H9 (cell line): ENCODE results near the gene FARS2. TPM values are rescaled to one million over a fixed set of nuclear protein-coding genes. Genes with fewer than 3 reads are reported as not detected.
"Not testable (repeated sequence)": the region's sequence is repeated elsewhere in the genome, so short reads cannot be mapped to it uniquely, and the experiment has no call there.

Experiments used
- DNase-seq: peaks from one replicate; pipeline ENCODE4 v3.0.0-alpha.2; 2017
- H2AFZ ChIP-seq: one replicate; pipeline ENCODE4 v1.6.1; 2013; ENCODE audit warnings: mild to moderate bottlenecking, low read length, control low read depth, moderate library complexity
- H2AK5ac ChIP-seq: 2 replicates; pipeline ENCODE4 v1.6.1; 2013; ENCODE audit warnings: low read length, control low read depth, mixed read lengths; ENCODE audit not compliant: insufficient read length
- H2BK120ac ChIP-seq: one replicate; pipeline ENCODE4 v1.6.1; 2013; ENCODE audit warnings: low read depth, mild to moderate bottlenecking, low read length, control low read depth, inconsistent platforms; ENCODE audit not compliant: poor library complexity, severe bottlenecking
- H2BK12ac ChIP-seq: 2 replicates; pipeline ENCODE4 v1.6.1; 2013; ENCODE audit warnings: low read length, control low read depth, mixed read lengths, low read depth; ENCODE audit not compliant: insufficient read length
- H2BK15ac ChIP-seq: 2 replicates; pipeline ENCODE4 v1.6.1; 2013; ENCODE audit warnings: low read depth, low read length, control low read depth
- H2BK20ac ChIP-seq: one replicate; pipeline ENCODE4 v1.6.1; 2013; ENCODE audit warnings: low read depth, mild to moderate bottlenecking, low read length, control low read depth, inconsistent platforms; ENCODE audit not compliant: poor library complexity, severe bottlenecking
- H2BK5ac ChIP-seq: 2 replicates; pipeline ENCODE4 v1.6.1; 2013; ENCODE audit warnings: low read length, control low read depth, mixed read lengths; ENCODE audit not compliant: insufficient read length
- H3K14ac ChIP-seq: 2 replicates; pipeline ENCODE4 v1.6.1; 2013; ENCODE audit warnings: low read length, control low read depth; ENCODE audit not compliant: insufficient read depth
- H3K18ac ChIP-seq: 2 replicates; pipeline ENCODE4 v1.6.1; 2013; ENCODE audit warnings: low read depth, mild to moderate bottlenecking, mixed read lengths, low read length, control low read depth; ENCODE audit not compliant: insufficient read length
- H3K23ac ChIP-seq: 2 replicates; pipeline ENCODE4 v1.6.1; 2013; ENCODE audit warnings: low read length, control low read depth, mixed read lengths, low read depth; ENCODE audit not compliant: insufficient read length
- H3K23me2 ChIP-seq: 2 replicates; pipeline ENCODE4 v1.6.1; 2013; ENCODE audit warnings: low read depth, mild to moderate bottlenecking, mixed read lengths, low read length, control low read depth; ENCODE audit not compliant: insufficient read length, poor library complexity, severe bottlenecking
- H3K27ac ChIP-seq: 2 replicates; pipeline ENCODE4 v1.5.1; 2013; ENCODE audit warnings: low read length, control low read depth, mixed read lengths, low read depth; ENCODE audit not compliant: insufficient read length
- H3K27me3 ChIP-seq: 2 replicates; pipeline ENCODE4 v1.6.1; 2013; ENCODE audit warnings: low read length, control low read depth, inconsistent platforms; ENCODE audit not compliant: insufficient read depth
- H3K4ac ChIP-seq: 2 replicates; pipeline ENCODE4 v1.6.1; 2013; ENCODE audit warnings: low read depth, mild to moderate bottlenecking, control low read depth, inconsistent platforms, low read length, moderate library complexity
- H3K4me1 ChIP-seq: 2 replicates; pipeline ENCODE4 v1.6.1; 2013; ENCODE audit warnings: low read length, control low read depth, inconsistent platforms; ENCODE audit not compliant: insufficient read depth
- H3K4me2 ChIP-seq: 2 replicates; pipeline ENCODE4 v1.6.1; 2013; ENCODE audit warnings: low read length, control low read depth, mixed read lengths; ENCODE audit not compliant: insufficient read length, insufficient read depth
- H3K56ac ChIP-seq: 2 replicates; pipeline ENCODE4 v1.6.1; 2013; ENCODE audit warnings: low read depth, mild to moderate bottlenecking, mixed read lengths, low read length, control low read depth; ENCODE audit not compliant: insufficient read length
- H3K79me1 ChIP-seq: 2 replicates; pipeline ENCODE4 v1.6.1; 2013; ENCODE audit warnings: low read depth, mild to moderate bottlenecking, moderate library complexity, low read length, control low read depth, inconsistent platforms; ENCODE audit not compliant: insufficient read depth, poor library complexity, severe bottlenecking
- H3K79me2 ChIP-seq: 2 replicates; pipeline ENCODE4 v1.6.1; 2013; ENCODE audit warnings: low read length, control low read depth, inconsistent platforms; ENCODE audit not compliant: insufficient read depth
- H3K9ac ChIP-seq: 2 replicates; pipeline ENCODE4 v1.6.1; 2013; ENCODE audit warnings: low read length, control low read depth, mixed read lengths; ENCODE audit not compliant: insufficient read length; ENCODE audit errors: extremely low read depth
- H3K9me3 ChIP-seq: one replicate; pipeline ENCODE4 v1.6.1; 2013; ENCODE audit warnings: low read depth, low read length, inconsistent platforms; ENCODE audit not compliant: control insufficient read depth
- H3T11ph ChIP-seq: one replicate; pipeline ENCODE4 v1.6.1; 2013; ENCODE audit warnings: mild to moderate bottlenecking, low read length, control low read depth, inconsistent platforms
- H4K20me1 ChIP-seq: one replicate; pipeline ENCODE4 v1.6.1; 2013; ENCODE audit not compliant: control insufficient read depth, insufficient read length, insufficient read depth
- H4K5ac ChIP-seq: 2 replicates; pipeline ENCODE4 v1.6.1; 2013; ENCODE audit warnings: low read depth, mild to moderate bottlenecking, mixed read lengths, low read length, control low read depth; ENCODE audit not compliant: insufficient read length
- H4K8ac ChIP-seq: replicated peaks from 2 replicates; pipeline ENCODE4 v1.6.1; 2013; ENCODE audit warnings: low read length, control low read depth, mixed read lengths, low read depth; ENCODE audit not compliant: insufficient read length
- H4K91ac ChIP-seq: 2 replicates; pipeline ENCODE4 v1.6.1; 2013; ENCODE audit warnings: low read depth, mild to moderate bottlenecking, moderate library complexity, mixed read lengths, low read length, control low read depth; ENCODE audit not compliant: insufficient read length
- H3K27ac Mint-ChIP-seq, 3 experiments: 2 replicates in 2 of 3; 3 replicates in 1 of 3; pipeline ENCODE4 v1.8.0; 2020 to 2021; ENCODE audit warnings: mixed read lengths in 3 of 3, mild to moderate bottlenecking in 1 of 3, moderate library complexity in 1 of 3
- H3K27me3 Mint-ChIP-seq: 2 replicates; pipeline ENCODE4 v1.8.0; 2021; ENCODE audit warnings: low read depth, mild to moderate bottlenecking, moderate library complexity, mixed read lengths
- H3K36me3 Mint-ChIP-seq, 3 experiments: 2 replicates in 2 of 3; 3 replicates in 1 of 3; pipeline ENCODE4 v1.8.0; 2020 to 2021; ENCODE audit warnings: low read depth in 3 of 3, mixed read lengths in 3 of 3; ENCODE audit not compliant: insufficient read depth in 1 of 3
- H3K4me1 Mint-ChIP-seq, 2 experiments: 2 replicates each; pipeline ENCODE4 v1.8.0; 2020; ENCODE audit warnings: mixed read lengths in 2 of 2
- H3K4me3 Mint-ChIP-seq, 2 experiments: 2 replicates in 1 of 2; 3 replicates in 1 of 2; pipeline ENCODE4 v1.8.0; 2020 to 2021; ENCODE audit warnings: mild to moderate bottlenecking in 2 of 2, mixed read lengths in 2 of 2, moderate library complexity in 1 of 2
- H3K9me3 Mint-ChIP-seq, 2 experiments: 2 replicates in 1 of 2; 3 replicates in 1 of 2; pipeline ENCODE4 v1.8.0; 2020; ENCODE audit warnings: mild to moderate bottlenecking in 2 of 2, mixed read lengths in 2 of 2, moderate library complexity in 1 of 2
- WGBS: extraction: QIAGEN DNeasy Blood & Tissue Kit; methylation state at CpG from one replicate; pipeline ENCODE4 v1.1.7; 2013; ENCODE audit warnings: missing lambda C conversion rate, low lambda C conversion rate, mixed read lengths; ENCODE audit not compliant: insufficient read length; ENCODE audit errors: extremely low coverage; 5-methylcytosine and 5-hydroxymethylcytosine counted together
- total RNA-seq: library from RNA; stranded (reverse); gene quantifications from 2 replicates; pipeline ENCODE4 v1.2.1, GENCODE V29; 2021

FARS2 gene
- total RNA-seq, 1 experiment from 2014 or later, result 8.5 TPM

DNA sequence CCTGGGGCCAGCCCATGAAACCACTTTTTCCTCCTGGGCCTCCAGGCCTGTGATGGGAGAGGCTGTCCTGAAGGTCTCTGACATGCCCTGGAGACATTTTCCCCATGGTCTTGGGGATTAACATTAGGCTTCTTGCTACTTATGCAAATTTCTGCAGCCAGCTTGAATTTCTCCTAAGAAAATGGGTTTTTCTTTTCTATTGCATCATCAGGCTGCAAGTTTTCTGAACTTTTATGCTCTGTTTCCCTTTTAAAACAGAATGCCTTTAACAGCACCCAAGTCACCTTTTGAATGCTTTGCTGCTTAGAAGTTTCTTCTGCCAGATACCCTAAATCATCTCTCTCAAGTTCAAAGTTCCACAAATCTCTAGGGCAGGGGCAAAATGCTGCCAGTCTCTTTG is 535.2 kb downstream of the FARS2 start:
- not testable (repeated sequence) for H3K27me3 ChIP-seq, H3K27me3 Mint-ChIP-seq, H2AFZ ChIP-seq, H2AK5ac ChIP-seq, H3K23ac ChIP-seq, H3K4ac ChIP-seq, H3K9ac ChIP-seq, H3T11ph ChIP-seq, H3K79me2 ChIP-seq, H2BK5ac ChIP-seq, H4K8ac ChIP-seq, H2BK20ac ChIP-seq, H3K4me1 Mint-ChIP-seq, H2BK12ac ChIP-seq, H2BK15ac ChIP-seq, H3K4me2 ChIP-seq, H3K4me3 Mint-ChIP-seq, H3K56ac ChIP-seq, H4K20me1 ChIP-seq, H3K79me1 ChIP-seq, H3K27ac ChIP-seq, H3K14ac ChIP-seq, H3K4me1 ChIP-seq, H3K23me2 ChIP-seq, H2BK120ac ChIP-seq, H3K9me3 ChIP-seq, H3K18ac ChIP-seq, H4K5ac ChIP-seq, DNase-seq, H3K27ac Mint-ChIP-seq, H4K91ac ChIP-seq
- H3K9me3 Mint-ChIP-seq, result peaks cover 17 to 33% of the 10 kb centered on the region in 2 experiments
- peaks cover 14 to 16% (median 16%) of the 10 kb centered on the region in 3 experiments for H3K36me3 Mint-ChIP-seq

DNA sequence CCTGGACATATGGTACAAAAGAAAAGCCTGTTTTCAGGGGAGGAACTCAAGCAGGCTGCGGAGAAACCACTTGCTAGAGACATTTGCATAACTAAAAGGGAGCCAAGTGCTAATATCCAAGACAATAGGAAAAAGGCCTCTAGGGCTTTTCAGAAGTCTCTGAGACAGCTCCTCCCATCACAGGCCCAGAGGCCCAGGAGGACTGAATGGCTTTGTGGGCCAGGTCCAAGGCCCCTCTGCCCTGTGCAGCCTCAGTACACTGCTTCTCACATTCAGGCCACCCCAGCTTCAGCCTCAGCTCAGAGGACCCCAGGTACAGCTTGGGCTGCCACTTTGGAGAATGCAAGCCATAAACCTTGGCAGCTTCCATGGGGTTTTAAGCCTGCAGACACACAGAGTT is 545.1 kb downstream of the FARS2 start:
- not testable (repeated sequence) for H3K27ac Mint-ChIP-seq, H3K4me1 ChIP-seq, H2AFZ ChIP-seq, H3K4ac ChIP-seq, H2BK15ac ChIP-seq, H3K4me2 ChIP-seq, H4K91ac ChIP-seq, H3K9ac ChIP-seq, H2BK12ac ChIP-seq, H3K27me3 ChIP-seq, H3K4me1 Mint-ChIP-seq, DNase-seq, H4K5ac ChIP-seq, H3K27ac ChIP-seq, H3K23ac ChIP-seq, H2BK20ac ChIP-seq, H2AK5ac ChIP-seq, H4K8ac ChIP-seq, H3K79me2 ChIP-seq, H4K20me1 ChIP-seq, H3K14ac ChIP-seq, H3T11ph ChIP-seq, H3K56ac ChIP-seq, H3K4me3 Mint-ChIP-seq, H2BK120ac ChIP-seq, H2BK5ac ChIP-seq, H3K23me2 ChIP-seq, H3K79me1 ChIP-seq, H3K18ac ChIP-seq
- H3K9me3 ChIP-seq, result peaks cover 16% of the 10 kb centered on the region
- WGBS, result no CpG with 5 or more reads among the region's 1 CpG
- peaks cover 13% of the 10 kb centered on the region for H3K27me3 Mint-ChIP-seq
- H3K36me3 Mint-ChIP-seq, result peaks cover 14 to 25% (median 18%) of the 10 kb centered on the region in 3 experiments; a peak in 6 of 7 replicates
- H3K9me3 Mint-ChIP-seq, result peaks cover 39 to 44% of the 10 kb centered on the region in 2 experiments
